ENCODE results near the gene ELMO1. TPM values are rescaled to one million over a fixed set of nuclear protein-coding genes. Genes with fewer than 3 reads are reported as not detected.

Gene ELMO1
- total RNA-seq, 1 experiment from 2014 or later, result 7.8 TPM

GRCh38 chr7:36958111-36958733, 490.4 kb downstream of the ELMO1 start:
- no peak overlapping the region for H3K27ac Mint-ChIP-seq
- Histone ChIP-seq H3K4me2 (ENCODE audit: insufficient read depth, insufficient read length, low read length) (no peak overlapping the region), H3K79me1 (ENCODE audit: insufficient read depth, low read depth, low read length, poor library complexity, severe bottlenecking) (no peaks in the 10 kb centered on the region), H3K4ac (ENCODE audit: low read depth, low read length) (no peak overlapping the region), H2BK120ac (ENCODE audit: low read depth, low read length, poor library complexity, severe bottlenecking) (no peak overlapping the region), H3K9ac (ENCODE audit: extremely low read depth, insufficient read length, low read length) (no peak overlapping the region), H3K18ac (ENCODE audit: insufficient read length, low read depth, low read length) (no peak overlapping the region), H2BK15ac (ENCODE audit: low read depth, low read length) (no peak overlapping the region), H3K79me2 (ENCODE audit: insufficient read depth, low read length) (no peaks in the 10 kb centered on the region), H2AK5ac (ENCODE audit: insufficient read length, low read length) (no peak overlapping the region), H3K27me3 (ENCODE audit: insufficient read depth, low read length) (no peaks in the 10 kb centered on the region), H4K91ac (ENCODE audit: insufficient read length, low read depth, low read length) (no peak overlapping the region), H2BK20ac (ENCODE audit: low read depth, low read length, poor library complexity, severe bottlenecking) (no peak overlapping the region), H3K27ac (ENCODE audit: insufficient read length, low read depth, low read length) (no peak overlapping the region), H2BK5ac (ENCODE audit: insufficient read length, low read length) (no peak overlapping the region), H2AFZ (ENCODE audit: low read length) (no peak overlapping the region), H3K14ac (ENCODE audit: insufficient read depth, low read length) (no peak overlapping the region), H3K4me1 (ENCODE audit: insufficient read depth, low read length) (peaks cover 5% of the 10 kb centered on the region; the same call in 1 of the 2 replicates), H3K23me2 (ENCODE audit: insufficient read length, low read depth, low read length, poor library complexity, severe bottlenecking) (no peaks in the 10 kb centered on the region), H3K56ac (ENCODE audit: insufficient read length, low read depth, low read length) (no peak overlapping the region), H3K9me3 (ENCODE audit: control insufficient read depth, low read depth, low read length) (no peaks in the 10 kb centered on the region), H2BK12ac (ENCODE audit: insufficient read length, low read depth, low read length) (no peak overlapping the region), H4K20me1 (ENCODE audit: control insufficient read depth, insufficient read depth, insufficient read length) (no peaks in the 10 kb centered on the region), H4K8ac (replicated peaks; ENCODE audit: insufficient read length, low read depth, low read length) (no peak overlapping the region), H4K5ac (ENCODE audit: insufficient read length, low read depth, low read length) (no peak overlapping the region), H3K23ac (ENCODE audit: insufficient read length, low read depth, low read length) (no peak overlapping the region), H3T11ph (ENCODE audit: low read length) (no peak overlapping the region)
- H3K4me1 Mint-ChIP-seq, result peaks cover 25 to 32% of the 10 kb centered on the region in 2 experiments
- H3K4me3 Mint-ChIP-seq, result no peak overlapping the region
- TF ChIP-seq CTCF (conservative IDR thresholded peaks at IDR 0.05), result no peak
- H3K9me3 Mint-ChIP-seq, result peaks cover 0 to 2% of the 10 kb centered on the region in 2 experiments; a peak in 2 of 5 replicates
- WGBS (ENCODE audit: extremely low coverage, insufficient read length, low lambda C conversion rate), result no CpG with 5 or more reads among the region's 4 CpGs
- peaks cover 0 to 2% (median 0%) of the 10 kb centered on the region in 3 experiments; a peak in 1 of 7 replicates for H3K36me3 Mint-ChIP-seq (ENCODE audit: insufficient read depth in 1 of 3, low read depth in 3 of 3)
- no peak for DNase-seq
- H3K27me3 Mint-ChIP-seq (ENCODE audit: low read depth), result no peaks in the 10 kb centered on the region
